ENCODE measurements around the gene IRX2.
A peak's percentile ranks its signal among the peaks of the same experiment; 100 is the strongest.

IRX2 gene

DNA sequence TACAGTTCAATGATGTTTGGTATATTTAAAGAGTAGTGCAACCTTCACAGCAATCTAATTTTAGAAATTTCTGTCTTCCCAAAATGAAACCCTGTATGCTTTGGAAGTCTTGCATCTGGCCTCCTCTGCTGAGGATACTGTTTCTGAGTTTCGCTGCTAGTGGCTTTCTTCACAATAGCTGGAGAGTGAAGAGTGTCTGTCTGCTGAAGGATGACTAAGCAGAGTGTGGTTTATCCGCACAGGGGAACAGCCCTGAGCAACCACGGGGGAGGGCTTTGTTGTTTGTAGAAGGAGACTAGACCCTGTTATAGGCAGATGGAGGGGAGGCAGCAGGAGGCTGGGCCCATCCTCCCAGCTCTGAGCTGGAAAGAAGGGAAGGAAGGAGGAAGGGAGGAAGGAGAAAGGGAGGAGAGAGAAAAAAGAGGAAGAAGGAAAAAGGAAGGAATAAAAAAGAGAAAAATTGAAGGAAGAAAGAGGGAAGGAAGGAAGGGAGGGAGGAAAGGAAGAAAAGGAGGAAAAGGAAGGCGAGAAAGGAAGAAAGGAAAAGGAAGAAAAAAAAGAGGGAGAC, 10.5 kb upstream of the IRX2 start:
- no peaks in the 10 kb centered on the region for H3K36me3 ChIP-seq (ENCODE audit: low read depth)
- no peaks in the 10 kb centered on the region for H3K9me3 ChIP-seq (ENCODE audit: severe bottlenecking)
- TF ChIP-seq, protein P1, sequence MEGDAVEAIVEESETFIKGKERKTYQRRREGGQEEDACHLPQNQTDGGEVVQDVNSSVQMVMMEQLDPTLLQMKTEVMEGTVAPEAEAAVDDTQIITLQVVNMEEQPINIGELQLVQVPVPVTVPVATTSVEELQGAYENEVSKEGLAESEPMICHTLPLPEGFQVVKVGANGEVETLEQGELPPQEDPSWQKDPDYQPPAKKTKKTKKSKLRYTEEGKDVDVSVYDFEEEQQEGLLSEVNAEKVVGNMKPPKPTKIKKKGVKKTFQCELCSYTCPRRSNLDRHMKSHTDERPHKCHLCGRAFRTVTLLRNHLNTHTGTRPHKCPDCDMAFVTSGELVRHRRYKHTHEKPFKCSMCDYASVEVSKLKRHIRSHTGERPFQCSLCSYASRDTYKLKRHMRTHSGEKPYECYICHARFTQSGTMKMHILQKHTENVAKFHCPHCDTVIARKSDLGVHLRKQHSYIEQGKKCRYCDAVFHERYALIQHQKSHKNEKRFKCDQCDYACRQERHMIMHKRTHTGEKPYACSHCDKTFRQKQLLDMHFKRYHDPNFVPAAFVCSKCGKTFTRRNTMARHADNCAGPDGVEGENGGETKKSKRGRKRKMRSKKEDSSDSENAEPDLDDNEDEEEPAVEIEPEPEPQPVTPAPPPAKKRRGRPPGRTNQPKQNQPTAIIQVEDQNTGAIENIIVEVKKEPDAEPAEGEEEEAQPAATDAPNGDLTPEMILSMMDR (IDR thresholded peaks at IDR 0.05; ENCODE audit: poor library complexity, severe bottlenecking): no peak
- H3K4me3 ChIP-seq (ENCODE audit: severe bottlenecking): no peak overlapping the region
- no peak for ATAC-seq (ENCODE audit: low read depth)
- no peak for DNase-seq (ENCODE audit: low spot score)
- H3K27me3 ChIP-seq (ENCODE audit: insufficient read depth, poor library complexity, severe bottlenecking): no peaks in the 10 kb centered on the region
- no peak overlapping the region for H3K27ac ChIP-seq (ENCODE audit: poor library complexity, severe bottlenecking)
- H3K4me1 ChIP-seq (ENCODE audit: insufficient read depth, poor library complexity, severe bottlenecking): peaks cover 32% of the 10 kb centered on the region

DNA sequence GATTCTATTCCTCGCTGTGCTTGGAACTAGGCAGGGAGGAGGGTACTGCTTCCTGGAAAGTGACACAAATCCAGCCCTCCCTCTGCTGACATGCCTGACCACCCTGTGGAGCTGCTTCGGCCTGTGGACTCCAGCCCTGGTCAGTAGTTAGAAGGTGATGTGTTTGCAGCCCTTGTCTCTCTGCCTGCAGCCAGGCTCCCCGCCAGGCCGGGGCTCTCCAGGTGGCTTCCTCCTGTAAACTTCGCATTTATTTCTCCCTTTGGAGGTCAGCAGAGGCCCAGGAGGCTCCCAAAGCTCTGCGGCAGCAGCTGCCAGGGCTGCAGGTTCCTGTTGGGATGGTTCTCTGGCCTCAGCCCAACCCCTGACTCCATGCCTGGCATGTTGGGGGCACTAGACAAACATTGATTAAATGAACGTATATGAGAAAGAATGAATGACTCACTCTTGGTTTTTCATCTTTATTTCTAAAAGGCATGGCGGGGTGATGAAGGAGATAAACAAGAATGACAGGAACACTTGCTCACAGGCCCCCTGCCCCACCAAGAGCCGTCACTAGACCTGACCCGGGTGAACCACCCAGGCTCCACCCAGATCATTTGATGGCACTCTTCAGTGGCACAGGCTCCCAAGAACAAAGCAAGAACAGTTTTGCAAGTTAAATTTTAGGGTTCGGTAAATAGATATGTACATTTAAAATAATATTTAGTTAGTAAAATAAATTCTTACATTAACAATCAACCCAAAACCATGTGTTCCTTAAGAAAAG, 8.4 kb upstream of the IRX2 start:
- TF ChIP-seq, protein P1 (IDR thresholded peaks at IDR 0.05; ENCODE audit: poor library complexity, severe bottlenecking): no peak
- no peak overlapping the region for H3K4me3 ChIP-seq (ENCODE audit: severe bottlenecking)
- H3K27me3 ChIP-seq (ENCODE audit: insufficient read depth, poor library complexity, severe bottlenecking): no peaks in the 10 kb centered on the region
- ATAC-seq (ENCODE audit: low read depth) (no peak), DNase-seq (ENCODE audit: low spot score) (no peak)
- H3K27ac ChIP-seq (ENCODE audit: poor library complexity, severe bottlenecking): peak overlapping the region; percentile 86
- H3K4me1 ChIP-seq (ENCODE audit: insufficient read depth, poor library complexity, severe bottlenecking): peaks cover 36% of the 10 kb centered on the region
- no peaks in the 10 kb centered on the region for H3K9me3 ChIP-seq (ENCODE audit: severe bottlenecking)
- no peaks in the 10 kb centered on the region for H3K36me3 ChIP-seq (ENCODE audit: low read depth)

DNA sequence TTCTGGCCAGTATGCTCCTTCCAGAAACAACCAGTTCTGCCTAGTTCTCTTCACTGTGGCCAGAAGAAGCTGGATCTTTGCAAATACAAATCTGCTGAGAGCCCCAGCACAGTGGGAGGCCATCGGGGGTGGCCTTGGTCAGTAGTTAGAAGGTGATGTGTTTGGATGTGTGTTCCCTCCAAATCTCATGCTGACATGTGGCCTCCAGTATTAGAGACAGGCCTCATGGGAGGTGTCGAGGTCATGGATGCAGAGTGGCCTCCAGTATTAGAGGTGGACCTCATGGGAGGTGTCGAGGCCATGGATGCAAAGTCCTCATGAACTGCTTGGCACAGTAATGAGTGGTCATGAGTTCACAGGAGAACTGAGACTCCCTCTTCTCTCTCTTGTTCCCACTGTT, 7.6 kb upstream of the IRX2 start:
- DNase-seq (ENCODE audit: low spot score) (no peak), ATAC-seq (ENCODE audit: low read depth) (no peak)
- no peaks in the 10 kb centered on the region for H3K27me3 ChIP-seq (ENCODE audit: insufficient read depth, poor library complexity, severe bottlenecking)
- TF ChIP-seq, protein P1 (IDR thresholded peaks at IDR 0.05; ENCODE audit: poor library complexity, severe bottlenecking): no peak
- H3K36me3 ChIP-seq (ENCODE audit: low read depth): no peaks in the 10 kb centered on the region
- H3K4me3 ChIP-seq (ENCODE audit: severe bottlenecking): no peak overlapping the region
- peak overlapping the region; percentile 86 for H3K27ac ChIP-seq (ENCODE audit: poor library complexity, severe bottlenecking)
- no peaks in the 10 kb centered on the region for H3K9me3 ChIP-seq (ENCODE audit: severe bottlenecking)
- H3K4me1 ChIP-seq (ENCODE audit: insufficient read depth, poor library complexity, severe bottlenecking): peaks cover 36% of the 10 kb centered on the region

DNA sequence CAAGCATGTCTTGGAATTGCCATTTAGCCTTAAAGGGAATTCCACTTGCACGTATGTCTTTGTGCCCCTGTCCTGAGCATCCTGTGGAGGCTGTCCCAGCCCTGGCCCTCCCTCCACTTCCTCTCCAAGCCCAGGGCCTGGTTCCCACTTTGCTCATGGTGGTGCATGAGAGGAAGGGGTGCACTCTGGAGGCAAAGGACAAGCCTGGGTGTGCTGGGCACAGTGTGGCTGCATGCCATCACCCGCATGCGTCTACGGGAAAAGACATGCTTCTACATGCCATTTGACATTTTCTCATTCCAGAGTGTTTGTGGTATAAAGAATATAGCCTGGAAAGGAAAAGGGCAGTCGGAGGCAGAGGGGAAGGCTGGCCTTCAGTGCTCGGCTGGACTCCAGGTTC, 7.2 kb upstream of the IRX2 start:
- Histone ChIP-seq H3K9me3 (ENCODE audit: severe bottlenecking) (no peaks in the 10 kb centered on the region), H3K27me3 (ENCODE audit: insufficient read depth, poor library complexity, severe bottlenecking) (no peaks in the 10 kb centered on the region), H3K4me1 (ENCODE audit: insufficient read depth, poor library complexity, severe bottlenecking) (peaks cover 36% of the 10 kb centered on the region), H3K4me3 (ENCODE audit: severe bottlenecking) (no peak overlapping the region), H3K27ac (ENCODE audit: poor library complexity, severe bottlenecking) (peak overlapping the region; percentile 86), H3K36me3 (ENCODE audit: low read depth) (no peaks in the 10 kb centered on the region)
- ATAC-seq (ENCODE audit: low read depth) (peak; percentile 20; the same call in 2 of the 3 replicates), DNase-seq (ENCODE audit: low spot score) (no peak)
- TF ChIP-seq, protein P1 (IDR thresholded peaks at IDR 0.05; ENCODE audit: poor library complexity, severe bottlenecking): no peak
